HEK293 (cell line): Measurements from ENCODE around the gene CCDC57.

Source experiments
- CTCF ChIA-PET: fragments of 350-600 bp; formaldehyde crosslinking; extraction: SDS; loops from one replicate; lab custom pipeline; 2021; ENCODE audit warnings: antibody characterized with exemption; lab: Yijun Ruan, JAX
- POLR2A ChIA-PET: fragments of 300-600 bp; formaldehyde crosslinking; extraction: SDS; loops from one replicate; lab custom pipeline; 2020; ENCODE audit warnings: antibody characterized with exemption, inconsistent platforms; lab: Yijun Ruan, JAX
- H3K27ac ChIP-seq: fragments of 200-500 bp; sonication (Bioruptor generic); 2 replicates; pipeline ENCODE4 v1.5.1; 2014; ENCODE audit warnings: low read depth, low read length, control low read depth, inconsistent platforms; ENCODE audit errors: extremely low read depth
- H3K36me3 ChIP-seq, 2 experiments: fragments of 200-500 bp in 1 of 2; sonication (Bioruptor generic) in 1 of 2; 1 replicate in 1 of 2; 2 replicates in 1 of 2; pipeline ENCODE4 v1.5.1; 2014 to 2017; ENCODE audit warnings: inconsistent platforms in 2 of 2, low read length in 2 of 2; ENCODE audit not compliant: control insufficient read depth in 2 of 2, insufficient read depth in 1 of 2
- H3K4me1 ChIP-seq: fragments of 200-500 bp; sonication (Bioruptor generic); 2 replicates; pipeline ENCODE4 v1.5.1; 2014; ENCODE audit warnings: mild to moderate bottlenecking, low read length, inconsistent platforms; ENCODE audit not compliant: control insufficient read depth, insufficient read depth
- H3K4me3 ChIP-seq: 2 replicates; pipeline ENCODE4 v1.5.1; 2011; ENCODE audit warnings: low read depth, mild to moderate bottlenecking, control low read depth, low read length, moderate library complexity
- H3K9me3 ChIP-seq: fragments of 200-500 bp; sonication (Bioruptor generic); 2 replicates; pipeline ENCODE4 v1.5.1; 2014; ENCODE audit warnings: low read depth, low read length, inconsistent platforms; ENCODE audit not compliant: control insufficient read depth, insufficient read depth
- BCL11A ChIP-seq: fragments of 450-650 bp; formaldehyde crosslinking; IDR thresholded peaks from 2 replicates; pipeline ENCODE4 v1.5.1; 2016; ENCODE audit warnings: low read depth, missing biosample characterization, missing genetic modification characterization
- EGR2 ChIP-seq: fragments of 450-650 bp; formaldehyde crosslinking; IDR thresholded peaks from 2 replicates; pipeline ENCODE4 v1.5.1; 2016; ENCODE audit warnings: low read depth, missing biosample characterization, missing genetic modification characterization
- FEZF1 ChIP-seq: fragments of 450-650 bp; formaldehyde crosslinking; IDR thresholded peaks from 2 replicates; pipeline ENCODE4 v1.5.1; 2016; ENCODE audit warnings: missing biosample characterization, missing genetic modification characterization
- KLF7 ChIP-seq: fragments of 450-650 bp; formaldehyde crosslinking; IDR thresholded peaks from 2 replicates; pipeline ENCODE4 v1.5.1; 2016; ENCODE audit warnings: missing biosample characterization, missing genetic modification characterization, borderline replicate concordance
- PRDM4 ChIP-seq: fragments of 450-650 bp; formaldehyde crosslinking; IDR thresholded peaks from 2 replicates; pipeline ENCODE4 v1.5.1; 2017; ENCODE audit warnings: missing biosample characterization, missing genetic modification characterization
- ZFP37 ChIP-seq: fragments of 450-650 bp; formaldehyde crosslinking; IDR thresholded peaks from 2 replicates; pipeline ENCODE4 v1.5.1; 2016; ENCODE audit warnings: missing biosample characterization, missing genetic modification characterization
- ZIC2 ChIP-seq: fragments of 450-650 bp; formaldehyde crosslinking; IDR thresholded peaks from 2 replicates; pipeline ENCODE4 v1.5.1; 2016; ENCODE audit warnings: missing biosample characterization, missing genetic modification characterization
- ZNF121 ChIP-seq: fragments of 450-650 bp; formaldehyde crosslinking; IDR thresholded peaks from 2 replicates; pipeline ENCODE4 v1.5.1; 2016; ENCODE audit warnings: missing biosample characterization, missing genetic modification characterization
- ZNF157 ChIP-seq: fragments of 450-650 bp; formaldehyde crosslinking; IDR thresholded peaks from 2 replicates; pipeline ENCODE4 v1.5.1; 2016; ENCODE audit warnings: missing biosample characterization, missing genetic modification characterization
- ZNF169 ChIP-seq: fragments of 450-650 bp; formaldehyde crosslinking; IDR thresholded peaks from 2 replicates; pipeline ENCODE4 v1.5.1; 2016; ENCODE audit warnings: missing biosample characterization, missing genetic modification characterization
- ZNF221 ChIP-seq: fragments of 450-650 bp; formaldehyde crosslinking; IDR thresholded peaks from 2 replicates; pipeline ENCODE4 v1.5.1; 2017; ENCODE audit warnings: missing biosample characterization, missing genetic modification characterization, borderline replicate concordance
- ZNF623 ChIP-seq: fragments of 450-650 bp; formaldehyde crosslinking; IDR thresholded peaks from 2 replicates; pipeline ENCODE4 v1.5.1; 2016; ENCODE audit warnings: missing biosample characterization, missing genetic modification characterization
- ZNF645 ChIP-seq: fragments of 450-650 bp; formaldehyde crosslinking; IDR thresholded peaks from 2 replicates; pipeline ENCODE4; 2016; ENCODE audit warnings: missing biosample characterization, missing genetic modification characterization
- ZNF664 ChIP-seq: fragments of 450-650 bp; formaldehyde crosslinking; IDR thresholded peaks from 2 replicates; pipeline ENCODE4 v1.5.1; 2016; ENCODE audit warnings: missing biosample characterization, missing genetic modification characterization
- ZNF768 ChIP-seq: fragments of 450-650 bp; formaldehyde crosslinking; IDR thresholded peaks from 2 replicates; pipeline ENCODE4 v1.5.1; 2018; ENCODE audit warnings: missing biosample characterization, mild to moderate bottlenecking, missing genetic modification characterization
- TF ChIP-seq, protein P1 (sequence below): fragments of 450-650 bp; formaldehyde crosslinking; IDR thresholded peaks from 2 replicates; pipeline ENCODE4 v1.5.1; 2016; ENCODE audit warnings: missing biosample characterization, missing genetic modification characterization
- TF ChIP-seq, protein P2 (sequence below): fragments of 450-650 bp; formaldehyde crosslinking; IDR thresholded peaks from 2 replicates; pipeline ENCODE4 v1.5.1; 2016; ENCODE audit warnings: missing biosample characterization, missing genetic modification characterization
- TF ChIP-seq, protein P3 (sequence below): fragments of 450-650 bp; formaldehyde crosslinking; IDR thresholded peaks from 2 replicates; pipeline ENCODE4 v1.5.1; 2017; ENCODE audit warnings: missing biosample characterization, missing genetic modification characterization
- TF ChIP-seq, protein P4 (sequence below): fragments of 450-650 bp; formaldehyde crosslinking; IDR thresholded peaks from 2 replicates; pipeline ENCODE4 v1.5.0; 2017; ENCODE audit warnings: missing biosample characterization, missing genetic modification characterization, borderline replicate concordance

Gene CCDC57

GRCh38 chr17:82235056-82235774, 22.6 kb upstream of the CCDC57 start:
- no peaks in the 10 kb centered on the region for H3K9me3 ChIP-seq
- H3K4me1 ChIP-seq: peaks cover 15% of the 10 kb centered on the region
- TF ChIP-seq FEZF1 (tag by site-specific recombination) (no peak), EGR2 (tag by site-specific recombination) (peak; percentile 9; the same call in 1 of the 2 replicates)
- TF ChIP-seq, protein P1, sequence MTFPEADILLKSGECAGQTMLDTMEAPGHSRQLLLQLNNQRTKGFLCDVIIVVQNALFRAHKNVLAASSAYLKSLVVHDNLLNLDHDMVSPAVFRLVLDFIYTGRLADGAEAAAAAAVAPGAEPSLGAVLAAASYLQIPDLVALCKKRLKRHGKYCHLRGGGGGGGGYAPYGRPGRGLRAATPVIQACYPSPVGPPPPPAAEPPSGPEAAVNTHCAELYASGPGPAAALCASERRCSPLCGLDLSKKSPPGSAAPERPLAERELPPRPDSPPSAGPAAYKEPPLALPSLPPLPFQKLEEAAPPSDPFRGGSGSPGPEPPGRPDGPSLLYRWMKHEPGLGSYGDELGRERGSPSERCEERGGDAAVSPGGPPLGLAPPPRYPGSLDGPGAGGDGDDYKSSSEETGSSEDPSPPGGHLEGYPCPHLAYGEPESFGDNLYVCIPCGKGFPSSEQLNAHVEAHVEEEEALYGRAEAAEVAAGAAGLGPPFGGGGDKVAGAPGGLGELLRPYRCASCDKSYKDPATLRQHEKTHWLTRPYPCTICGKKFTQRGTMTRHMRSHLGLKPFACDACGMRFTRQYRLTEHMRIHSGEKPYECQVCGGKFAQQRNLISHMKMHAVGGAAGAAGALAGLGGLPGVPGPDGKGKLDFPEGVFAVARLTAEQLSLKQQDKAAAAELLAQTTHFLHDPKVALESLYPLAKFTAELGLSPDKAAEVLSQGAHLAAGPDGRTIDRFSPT (tag by site-specific recombination): peak; percentile 11; the same call in 1 of the 2 replicates
- no peak overlapping the region for H3K27ac ChIP-seq
- CTCF ChIA-PET: interaction anchor here (0.6 to 3.1 kb wide), 27 partner anchors 9 to 667 kb away, joined by 3 to 27 read pairs (median 4); no protein-coding TSS in a partner anchor
- no peak overlapping the region for H3K4me3 ChIP-seq
- peaks cover 0 to 10% of the 10 kb centered on the region in 2 experiments; a peak in 1 of 3 replicates for H3K36me3 ChIP-seq
- POLR2A ChIA-PET: interaction anchor here (0.5 to 2.5 kb wide), 6 partner anchors 15 to 92 kb away, joined by 3 to 13 read pairs (median 5); partner anchors contain the start of gene CSNK1D

DNA sequence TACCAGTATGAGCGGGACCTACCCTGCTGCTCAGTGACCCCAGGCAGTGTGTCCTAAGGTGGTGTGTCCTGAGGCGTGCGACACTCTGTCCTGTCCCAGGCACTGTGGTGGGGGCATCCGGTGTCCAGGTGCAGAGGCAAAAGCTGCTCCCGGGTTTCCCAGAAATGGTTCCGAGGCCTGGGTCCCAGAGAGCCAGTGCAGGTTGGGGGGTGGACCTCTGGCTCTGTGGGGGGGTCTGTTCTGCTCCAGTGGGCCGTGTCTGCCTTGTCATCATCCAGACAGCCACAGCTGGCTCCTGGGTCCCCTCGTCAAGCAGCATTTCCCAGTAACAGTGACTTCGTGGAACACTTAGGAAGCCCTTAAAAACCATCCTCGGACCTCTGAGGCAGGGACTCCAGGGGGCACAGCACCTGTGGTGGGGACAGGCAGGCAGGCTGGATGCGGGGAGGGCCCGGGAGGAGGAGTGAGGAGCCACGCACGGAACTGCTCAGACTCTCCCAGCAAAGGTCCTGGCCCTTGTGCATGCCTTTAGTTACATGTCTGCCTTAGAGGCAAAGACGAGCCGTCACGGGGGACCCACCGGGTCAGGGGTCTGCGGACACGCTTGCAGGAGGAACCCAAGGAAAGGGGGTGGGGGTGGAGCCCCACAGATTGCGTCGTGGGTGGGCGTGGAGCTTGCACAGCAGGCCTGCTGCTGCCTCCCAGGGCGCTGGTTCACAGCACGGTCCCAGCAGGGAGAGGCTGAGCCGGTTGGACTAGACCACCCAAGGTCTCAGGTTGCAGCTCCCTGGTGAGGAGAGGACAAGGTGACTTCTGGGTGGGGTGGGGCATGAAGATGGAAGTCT, 21.8 kb upstream of the CCDC57 start:
- Histone ChIP-seq H3K9me3 (no peaks in the 10 kb centered on the region), H3K36me3 (peaks cover 0 to 2% of the 10 kb centered on the region in 2 experiments; a peak in 1 of 3 replicates), H3K4me1 (peaks cover 15% of the 10 kb centered on the region), H3K27ac (no peak overlapping the region), H3K4me3 (no peak overlapping the region)
- ChIA-PET POLR2A (interaction anchor here (0.6 to 2.5 kb wide), 3 partner anchors 32 to 58 kb away, joined by 3 to 13 read pairs (median 5); partner anchors contain the start of gene CSNK1D), CTCF (interaction anchor here (0.6 to 3.1 kb wide), 7 partner anchors 19 to 667 kb away, joined by 3 to 27 read pairs (median 4); no protein-coding TSS in a partner anchor)
- TF ChIP-seq ZNF664: no peak
- TF ChIP-seq ZNF121 (tag by site-specific recombination): no peak
- no peak for TF ChIP-seq ZNF221 (tag by site-specific recombination)
- peak; percentile 41; the same call in 1 of the 2 replicates for TF ChIP-seq BCL11A
- TF ChIP-seq ZNF623 (tag by site-specific recombination): no peak
- no peak for TF ChIP-seq ZNF645 (tag by site-specific recombination)
- TF ChIP-seq, protein P2, sequence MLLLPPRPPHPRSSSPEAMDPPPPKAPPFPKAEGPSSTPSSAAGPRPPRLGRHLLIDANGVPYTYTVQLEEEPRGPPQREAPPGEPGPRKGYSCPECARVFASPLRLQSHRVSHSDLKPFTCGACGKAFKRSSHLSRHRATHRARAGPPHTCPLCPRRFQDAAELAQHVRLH (tag by site-specific recombination): no peak
- TF ChIP-seq ZNF157: no peak
- no peak for TF ChIP-seq KLF7 (tag by site-specific recombination)
- peak; percentile 98 for TF ChIP-seq ZIC2
- TF ChIP-seq ZNF169 (tag by site-specific recombination): no peak
- TF ChIP-seq ZNF768: no peak
- TF ChIP-seq, protein P3, sequence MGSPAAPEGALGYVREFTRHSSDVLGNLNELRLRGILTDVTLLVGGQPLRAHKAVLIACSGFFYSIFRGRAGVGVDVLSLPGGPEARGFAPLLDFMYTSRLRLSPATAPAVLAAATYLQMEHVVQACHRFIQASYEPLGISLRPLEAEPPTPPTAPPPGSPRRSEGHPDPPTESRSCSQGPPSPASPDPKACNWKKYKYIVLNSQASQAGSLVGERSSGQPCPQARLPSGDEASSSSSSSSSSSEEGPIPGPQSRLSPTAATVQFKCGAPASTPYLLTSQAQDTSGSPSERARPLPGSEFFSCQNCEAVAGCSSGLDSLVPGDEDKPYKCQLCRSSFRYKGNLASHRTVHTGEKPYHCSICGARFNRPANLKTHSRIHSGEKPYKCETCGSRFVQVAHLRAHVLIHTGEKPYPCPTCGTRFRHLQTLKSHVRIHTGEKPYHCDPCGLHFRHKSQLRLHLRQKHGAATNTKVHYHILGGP (tag by site-specific recombination): no peak
- no peak for TF ChIP-seq ZFP37 (tag by site-specific recombination)
- no peak for TF ChIP-seq PRDM4 (tag by site-specific recombination)
- TF ChIP-seq, protein P4, sequence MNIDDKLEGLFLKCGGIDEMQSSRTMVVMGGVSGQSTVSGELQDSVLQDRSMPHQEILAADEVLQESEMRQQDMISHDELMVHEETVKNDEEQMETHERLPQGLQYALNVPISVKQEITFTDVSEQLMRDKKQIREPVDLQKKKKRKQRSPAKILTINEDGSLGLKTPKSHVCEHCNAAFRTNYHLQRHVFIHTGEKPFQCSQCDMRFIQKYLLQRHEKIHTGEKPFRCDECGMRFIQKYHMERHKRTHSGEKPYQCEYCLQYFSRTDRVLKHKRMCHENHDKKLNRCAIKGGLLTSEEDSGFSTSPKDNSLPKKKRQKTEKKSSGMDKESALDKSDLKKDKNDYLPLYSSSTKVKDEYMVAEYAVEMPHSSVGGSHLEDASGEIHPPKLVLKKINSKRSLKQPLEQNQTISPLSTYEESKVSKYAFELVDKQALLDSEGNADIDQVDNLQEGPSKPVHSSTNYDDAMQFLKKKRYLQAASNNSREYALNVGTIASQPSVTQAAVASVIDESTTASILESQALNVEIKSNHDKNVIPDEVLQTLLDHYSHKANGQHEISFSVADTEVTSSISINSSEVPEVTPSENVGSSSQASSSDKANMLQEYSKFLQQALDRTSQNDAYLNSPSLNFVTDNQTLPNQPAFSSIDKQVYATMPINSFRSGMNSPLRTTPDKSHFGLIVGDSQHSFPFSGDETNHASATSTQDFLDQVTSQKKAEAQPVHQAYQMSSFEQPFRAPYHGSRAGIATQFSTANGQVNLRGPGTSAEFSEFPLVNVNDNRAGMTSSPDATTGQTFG (tag by site-specific recombination): no peak
